Breast epithelium (tissue), 3 donors: ENCODE results near the gene PPP1R7.

Source experiments
- CTCF ChIP-seq, 3 donors: fragments of 450-650 bp; IDR thresholded peaks; one replicate each; pipeline ENCODE4 v1.5.1; 2016 to 2017; ENCODE audit warnings: antibody characterized with exemption in 3 of 3, mild to moderate bottlenecking in 3 of 3, moderate library complexity in 3 of 3
- POLR2A ChIP-seq: fragments of 450-650 bp; IDR thresholded peaks from one replicate; pipeline ENCODE4 v1.6.1; 2016; ENCODE audit warnings: antibody characterized with exemption, mild to moderate bottlenecking, moderate library complexity

- TF ChIP-seq CTCF (IDR thresholded peaks at IDR 0.05) = no peak
- no peak for TF ChIP-seq POLR2A
Measured at GRCh38 chr2:241213041-241213440, 62.8 kb downstream of the PPP1R7 start.
